GM04504 (cell line): ENCODE results near the gene RBFOX2.
A peak's percentile ranks its signal among the peaks of the same experiment; 100 is the strongest.

Source experiments
- DNase-seq: peaks from one replicate; pipeline ENCODE4 v3.0.0-alpha.2; 2012; ENCODE audit warnings: low read depth

RBFOX2 gene

GRCh38 chr22:35862697-35863096 is 165.9 kb downstream of the RBFOX2 start:
- no peak for DNase-seq

- no peak for DNase-seq
Observed at GRCh38 chr22:35861451-35861850, 167.2 kb downstream of the RBFOX2 start.

DNA sequence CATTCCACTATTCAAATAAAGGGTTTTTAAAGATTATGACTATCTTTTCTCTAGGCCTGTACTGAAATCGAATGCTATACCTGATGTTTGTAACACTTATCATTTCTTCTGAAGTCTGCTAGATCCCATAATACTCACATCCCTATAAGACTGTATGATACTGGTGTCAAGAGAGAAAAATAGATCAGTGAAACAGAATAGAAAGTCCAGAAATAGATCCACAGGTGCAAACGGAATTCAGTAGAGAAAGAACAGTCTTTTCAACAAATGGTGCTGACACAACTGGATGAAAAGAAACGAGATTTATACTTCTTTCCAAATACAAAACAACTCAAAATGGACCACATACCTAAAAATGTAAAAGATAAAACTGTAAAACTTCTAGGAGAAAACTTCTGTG is 167.8 kb downstream of the RBFOX2 start:
- DNase-seq = no peak

GRCh38 chr22:35860087-35860733 is 168.4 kb downstream of the RBFOX2 start:
- DNase-seq = no peak

- no peak for DNase-seq
Observed at GRCh38 chr22:35854334-35854733, 174.3 kb downstream of the RBFOX2 start.

GRCh38 chr22:35852076-35852475 is 176.5 kb downstream of the RBFOX2 start:
- DNase-seq = no peak

DNA sequence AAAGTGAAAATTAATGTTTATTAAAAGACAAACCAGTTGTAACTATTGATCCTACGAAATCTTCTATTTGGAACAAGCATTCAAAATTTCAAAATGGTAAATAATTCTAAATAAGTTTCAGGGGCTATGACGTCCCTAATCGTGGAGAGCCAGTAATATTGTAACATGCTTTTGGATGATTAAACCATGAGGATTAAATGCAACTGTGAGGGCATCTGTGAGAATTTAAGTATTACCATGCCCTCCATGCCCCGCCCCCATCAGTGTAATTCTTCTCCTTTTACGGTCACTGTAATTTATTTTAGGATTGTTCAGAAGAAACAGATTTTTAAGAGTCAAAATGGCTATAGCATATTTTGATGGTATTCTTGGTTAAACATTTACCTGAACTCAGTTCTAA is 177.8 kb downstream of the RBFOX2 start:
- DNase-seq = no peak

GRCh38 chr22:35846804-35847203 is 181.8 kb downstream of the RBFOX2 start:
- DNase-seq = no peak

- no peak for DNase-seq
Observed at GRCh38 chr22:35844886-35845285, 183.7 kb downstream of the RBFOX2 start.

DNA sequence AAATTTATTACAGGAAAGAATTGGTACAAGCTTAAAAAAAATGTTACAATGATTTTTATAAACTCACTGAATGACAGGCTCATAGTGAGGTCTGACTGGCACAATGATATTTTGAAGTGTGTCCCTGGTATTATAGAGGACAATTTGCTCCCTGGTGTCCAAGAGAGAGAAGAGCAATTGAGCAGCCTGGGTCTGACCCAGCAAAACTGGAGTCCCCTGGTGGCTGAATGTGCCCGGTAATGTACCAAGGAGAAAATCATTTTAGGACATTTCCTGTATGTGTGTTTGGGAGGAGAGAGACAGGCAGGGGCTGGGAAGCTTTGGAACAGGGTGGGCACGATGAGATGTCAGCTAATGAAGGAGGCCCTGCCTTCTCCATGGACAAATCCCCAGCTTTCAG is 185.7 kb downstream of the RBFOX2 start:
- peak; percentile 24 for DNase-seq

DNA sequence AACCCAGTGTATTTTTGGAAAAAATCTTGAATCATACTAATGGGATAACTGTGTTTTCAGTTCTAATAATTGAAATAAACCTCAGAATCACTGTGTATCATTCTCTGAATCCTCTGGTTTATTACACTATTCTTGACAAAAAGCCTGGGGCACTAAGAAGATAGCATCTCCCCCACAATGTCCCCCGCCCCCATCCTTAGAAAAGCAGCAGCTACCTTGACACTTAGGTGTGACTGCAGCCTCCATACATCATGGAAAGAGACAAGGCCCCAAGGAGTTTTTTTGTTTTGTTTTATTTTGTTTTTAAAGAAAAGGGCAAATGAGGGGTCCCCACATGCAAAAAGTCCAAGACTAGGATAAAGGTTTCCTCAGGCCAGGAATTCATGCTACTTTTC is 186.1 kb downstream of the RBFOX2 start:
- DNase-seq = no peak

GRCh38 chr22:35841907-35842518 is 186.6 kb downstream of the RBFOX2 start:
- DNase-seq = no peak

- peak; percentile 96 for DNase-seq
Observed at GRCh38 chr22:35840302-35840739, 188.3 kb downstream of the RBFOX2 start.

- DNase-seq = no peak
Observed at GRCh38 chr22:35839841-35840301, 188.8 kb downstream of the RBFOX2 start.

- DNase-seq = peak; percentile 61
Observed at GRCh38 chr22:35838855-35839576, 189.6 kb downstream of the RBFOX2 start.

GRCh38 chr22:35837101-35837727 is 191.4 kb downstream of the RBFOX2 start:
- no peak for DNase-seq

GRCh38 chr22:35835998-35836691 is 192.5 kb downstream of the RBFOX2 start:
- DNase-seq = peak; percentile 86

- DNase-seq = no peak
Observed at GRCh38 chr22:35835267-35835997, 193.2 kb downstream of the RBFOX2 start.

GRCh38 chr22:35834061-35834460 is 194.6 kb downstream of the RBFOX2 start:
- DNase-seq = no peak

- DNase-seq = no peak
Observed at GRCh38 chr22:35830305-35830704, 198.3 kb downstream of the RBFOX2 start.

GRCh38 chr22:35824256-35824655 is 204.4 kb downstream of the RBFOX2 start:
- DNase-seq = no peak
